IMR-90 (cell line): Measurements from ENCODE around the gene SMC5. TPM values are rescaled to one million over a fixed set of nuclear protein-coding genes. Genes with fewer than 3 reads are reported as not detected.

Source experiments
- ATAC-seq: fragments of 200-7000 bp; cut with Tn5 transposase; 2 replicates; pipeline ENCODE4 v1.9.1; 2020; ENCODE audit warnings: low read depth, mild to moderate bottlenecking, moderate library complexity
- BruUV-seq: library from RNA; stranded (reverse); fragments of 400-500 nt; replicated peaks from 2 replicates; lab custom pipeline; 2021; lab: Mats Ljungman, UMichigan
- CTCF ChIA-PET: fragments of 300-600 bp; formaldehyde crosslinking; extraction: SDS; loops from one replicate; lab custom pipeline; 2021; ENCODE audit warnings: antibody characterized with exemption; lab: Yijun Ruan, JAX
- POLR2A ChIA-PET: fragments of 300-600 bp; sonication (Branson Sonifier 250); formaldehyde crosslinking; loops from one replicate; lab custom pipeline; 2022; ENCODE audit warnings: antibody characterized with exemption; ENCODE audit not compliant: unreplicated experiment; lab: Charles Lee
- DNase-seq: peaks from one replicate; pipeline ENCODE4 v3.0.0; 2013
- H2AFZ ChIP-seq: replicated peaks from 2 replicates; pipeline ENCODE3; 2013; ENCODE audit warnings: low read length, mild to moderate bottlenecking; ENCODE audit not compliant: poor library complexity
- H2AK5ac ChIP-seq: 2 replicates; pipeline ENCODE4 v1.6.1; 2013; ENCODE audit warnings: low read depth, low read length, inconsistent platforms
- H2AK9ac ChIP-seq: replicated peaks from 2 replicates; pipeline ENCODE3; 2013; ENCODE audit warnings: mild to moderate bottlenecking, low read depth, low read length, moderate library complexity; ENCODE audit not compliant: poor library complexity
- H2BK120ac ChIP-seq: 2 replicates; pipeline ENCODE4 v1.6.1; 2013; ENCODE audit warnings: low read depth, low read length, inconsistent platforms
- H2BK15ac ChIP-seq: 3 replicates; pipeline ENCODE4 v1.6.1; 2013; ENCODE audit warnings: low read depth, low read length, inconsistent platforms
- H2BK20ac ChIP-seq: 2 replicates; pipeline ENCODE4 v1.6.1; 2013; ENCODE audit warnings: low read depth, mild to moderate bottlenecking, inconsistent platforms, low read length, moderate library complexity
- H2BK5ac ChIP-seq: 2 replicates; pipeline ENCODE4 v1.6.1; 2013; ENCODE audit warnings: mild to moderate bottlenecking, low read depth, low read length, inconsistent platforms; ENCODE audit not compliant: poor library complexity, severe bottlenecking
- H3K14ac ChIP-seq: replicated peaks from 2 replicates; pipeline ENCODE4 v1.6.1; 2013; ENCODE audit warnings: low read depth, low read length, inconsistent platforms
- H3K18ac ChIP-seq: 2 replicates; pipeline ENCODE4 v1.6.1; 2013; ENCODE audit warnings: low read depth, low read length, control low read depth
- H3K23ac ChIP-seq: 2 replicates; pipeline ENCODE4 v1.6.1; 2013; ENCODE audit warnings: low read depth, low read length, inconsistent platforms
- H3K27ac ChIP-seq: 2 replicates; pipeline ENCODE4 v1.5.1; 2013; ENCODE audit warnings: mild to moderate bottlenecking, control low read depth, low read length; ENCODE audit not compliant: insufficient read depth
- H3K27me3 ChIP-seq: 2 replicates; pipeline ENCODE4 v1.6.1; 2013; ENCODE audit warnings: low read length; ENCODE audit not compliant: control insufficient read depth, insufficient read depth
- H3K36me3 ChIP-seq: 2 replicates; pipeline ENCODE4 v1.6.1; 2013; ENCODE audit warnings: low read length, mixed read lengths; ENCODE audit not compliant: control insufficient read depth, insufficient read depth
- H3K4ac ChIP-seq: 2 replicates; pipeline ENCODE4 v1.6.1; 2013; ENCODE audit warnings: low read depth, low read length, inconsistent platforms
- H3K4me1 ChIP-seq: 2 replicates; pipeline ENCODE4 v1.6.1; 2013; ENCODE audit warnings: low read length, mixed read lengths; ENCODE audit not compliant: control insufficient read depth, insufficient read depth
- H3K4me2 ChIP-seq: 2 replicates; pipeline ENCODE4 v1.6.1; 2013; ENCODE audit warnings: low read depth, mild to moderate bottlenecking, control low read depth, low read length, moderate library complexity
- H3K4me3 ChIP-seq: 2 replicates; pipeline ENCODE4 v1.5.1; 2013; ENCODE audit warnings: low read depth, mild to moderate bottlenecking, control low read depth, low read length, moderate library complexity; ENCODE audit not compliant: insufficient read depth
- H3K56ac ChIP-seq: 2 replicates; pipeline ENCODE4 v1.6.1; 2013; ENCODE audit warnings: low read length, inconsistent platforms; ENCODE audit not compliant: insufficient read depth; ENCODE audit errors: extremely low read depth
- H3K79me1 ChIP-seq, 2 experiments: 2 replicates each; pipeline ENCODE4 v1.6.1; 2013; ENCODE audit warnings: low read length in 2 of 2, inconsistent platforms in 1 of 2, low read depth in 1 of 2
- H3K9ac ChIP-seq: 2 replicates; pipeline ENCODE4 v1.6.1; 2013; ENCODE audit warnings: low read depth, low read length, control low read depth
- H3K9me1 ChIP-seq: 2 replicates; pipeline ENCODE4 v1.6.1; 2013; ENCODE audit warnings: low read length, inconsistent platforms; ENCODE audit not compliant: insufficient read depth
- H3K9me3 ChIP-seq: 2 replicates; pipeline ENCODE4 v1.6.1; 2013; ENCODE audit warnings: low read length; ENCODE audit not compliant: control insufficient read depth, insufficient read depth
- H4K20me1 ChIP-seq: 2 replicates; pipeline ENCODE4 v1.6.1; 2013; ENCODE audit warnings: low read length, inconsistent platforms; ENCODE audit not compliant: insufficient read depth
- H4K5ac ChIP-seq: 2 replicates; pipeline ENCODE4 v1.6.1; 2013; ENCODE audit warnings: mild to moderate bottlenecking, low read depth, low read length, control low read depth
- H4K8ac ChIP-seq, 2 experiments: 2 replicates each; pipeline ENCODE4 v1.6.1; 2013; ENCODE audit warnings: low read depth in 2 of 2, low read length in 2 of 2, control low read depth in 1 of 2, inconsistent platforms in 1 of 2
- H4K91ac ChIP-seq: 2 replicates; pipeline ENCODE4 v1.6.1; 2013; ENCODE audit warnings: low read depth, low read length, inconsistent platforms; ENCODE audit not compliant: insufficient read depth
- CTCF ChIP-seq: conservative IDR thresholded peaks from 2 replicates; pipeline ENCODE4 v1.5.1; 2012; ENCODE audit warnings: mild to moderate bottlenecking, low read depth, low read length, improper control_type of control experiment
- ELK1 ChIP-seq: fragments of 150-350 bp; IDR thresholded peaks from 2 replicates; pipeline ENCODE4 v1.6.1; 2016; ENCODE audit warnings: low read depth, mild to moderate bottlenecking, low read length, moderate library complexity, borderline replicate concordance
- MAFK ChIP-seq: IDR thresholded peaks from 2 replicates; pipeline ENCODE4 v1.6.1; 2012; ENCODE audit warnings: low read depth, low read length, improper control_type of control experiment
- RAD21 ChIP-seq: IDR thresholded peaks from 2 replicates; pipeline ENCODE4 v1.6.1; 2012; ENCODE audit warnings: low read length, improper control_type of control experiment
- RFX5 ChIP-seq: IDR thresholded peaks from 2 replicates; pipeline ENCODE4 v1.8.0; 2012; ENCODE audit warnings: low read depth, mild to moderate bottlenecking, low read length, moderate library complexity
- SMC3 ChIP-seq: fragments of 150-350 bp; IDR thresholded peaks from 2 replicates; pipeline ENCODE4 v1.6.1; 2016; ENCODE audit warnings: low read depth, mild to moderate bottlenecking, antibody characterized with exemption, low read length, moderate library complexity
- WGBS, 2 experiments: methylation state at CpG; one replicate each; pipeline versions ENCODE4 v1.1.5 to v1.1.7; 2013; ENCODE audit warnings: missing lambda C conversion rate in 2 of 2; ENCODE audit not compliant: insufficient read length in 1 of 2; ENCODE audit errors: extremely low coverage in 2 of 2; 5-methylcytosine and 5-hydroxymethylcytosine counted together
- dilution Hi-C: fragments of 300-500 bp; cut with HindIII; formaldehyde crosslinking; loops from one replicate; pipeline ENCODE4 v1.14.3; 2018; ENCODE audit warnings: low sequenced_read_pairs; ENCODE audit not compliant: unreplicated experiment
- in situ Hi-C: fragments of 300-500 bp; cut with MboI; formaldehyde crosslinking; loops from 3 replicates; pipeline ENCODE4 v1.14.3; 2019; ENCODE audit warnings: low sequenced_read_pairs, inconsistent platforms, mixed read lengths
- intact Hi-C: fragments of 100-400 bp; cut with micrococcal nuclease; formaldehyde crosslinking; loops from 2 replicates; pipeline ENCODE4 v1.10.0; 2022
- polyA plus RNA-seq, 3 experiments: library from polyadenylated mRNA; depleted of rRNA; stranded (reverse); fragments of >200 nt; gene quantifications; 2 replicates each; pipeline ENCODE4 v1.2.3, GENCODE V29; 2012; ENCODE audit warnings: low replicate concordance in 1 of 3
- total RNA-seq: library from RNA; depleted of rRNA; stranded (reverse); fragments of >200 nt; gene quantifications from 2 replicates; pipeline ENCODE4 v1.2.3, GENCODE V29; 2012

SMC5 gene
- total and polyA plus RNA-seq, 2 of the 4 experiments (the other 2 are of a cell fraction) = 12.0 to 13.3 TPM

- CTCF ChIA-PET = interaction anchor here (0.7 to 2.1 kb wide), 6 partner anchors 15 to 267 kb away, joined by 3 to 15 read pairs (median 4); no protein-coding TSS in a partner anchor
- Histone ChIP-seq H3K9me3 (no peaks in the 10 kb centered on the region), H2AFZ (no peak overlapping the region), H3K4ac (no peak overlapping the region), H4K20me1 (no peaks in the 10 kb centered on the region), H2BK5ac (peak overlapping the region; percentile 39), H3K4me1 (no peaks in the 10 kb centered on the region), H2BK15ac (no peak overlapping the region), H3K27me3 (no peaks in the 10 kb centered on the region), H3K27ac (no peak overlapping the region), H4K8ac (no peak overlapping the region), H3K9ac (no peak overlapping the region), H3K18ac (no peak overlapping the region), H3K4me3 (no peak overlapping the region), H2AK9ac (no peak overlapping the region), H2BK20ac (no peak overlapping the region), H3K4me2 (no peak overlapping the region), H3K36me3 (peaks cover 6% of the 10 kb centered on the region), H2BK120ac (no peak overlapping the region), H3K56ac (no peak overlapping the region), H4K5ac (no peak overlapping the region), H4K91ac (no peak overlapping the region), H3K79me1 (peaks cover 19 to 21% of the 10 kb centered on the region in 2 experiments), H2AK5ac (no peak overlapping the region), H3K14ac (no peak overlapping the region), H3K9me1 (0 out of 2 replicates have a peak, but pooled peaks cover 2% of the 10 kb centered on the region), H3K23ac (no peak overlapping the region)
- no CpG with 5 or more reads among the region's 1 CpG for WGBS, 2 experiments
- DNase-seq (peak; percentile 57), ATAC-seq (no peak)
- POLR2A ChIA-PET = interaction anchor here (0.5 to 0.6 kb wide), 2 partner anchors 80 to 1602 kb away, joined by 3 read pairs; no protein-coding TSS in a partner anchor
- TF ChIP-seq RAD21 (peak; percentile 63), SMC3 (peak; percentile 66; the same call in 1 of the 2 replicates), MAFK (no peak), CTCF (peak; percentile 55), ELK1 (no peak), RFX5 (no peak)
- in situ Hi-C loops = loop anchor here (10.0 kb wide), 1 partner anchor 144 kb away; no protein-coding TSS in a partner anchor
- BruUV-seq = no TSS peak
- intact Hi-C loops = loop anchor here (1.0 to 5.0 kb wide), 2 partner anchors 147 to 262 kb away; no protein-coding TSS in a partner anchor
- dilution Hi-C loops = no loop called here
Observed at GRCh38 chr9:70340572-70340971, 81.8 kb downstream of the SMC5 start.
